DOHH2 (cell line): Measurements from ENCODE around the gene SH3D19.

Source experiments
- EZH2phosphoT487 ChIP-seq: fragments of 200-600 bp; sonication (generic); IDR thresholded peaks from 2 replicates; pipeline ENCODE4 v1.6.1; 2017; ENCODE audit warnings: borderline replicate concordance, mild to moderate bottlenecking, antibody characterized with exemption, low read length, moderate library complexity, mixed read lengths
- TF ChIP-seq, protein P1 (sequence below): fragments of 200-600 bp; sonication (generic); IDR thresholded peaks from one replicate; pipeline ENCODE4 v1.5.1; 2014; ENCODE audit warnings: antibody characterized with exemption, mild to moderate bottlenecking, low read depth, low read length; ENCODE audit not compliant: poor library complexity, severe bottlenecking

DNA sequence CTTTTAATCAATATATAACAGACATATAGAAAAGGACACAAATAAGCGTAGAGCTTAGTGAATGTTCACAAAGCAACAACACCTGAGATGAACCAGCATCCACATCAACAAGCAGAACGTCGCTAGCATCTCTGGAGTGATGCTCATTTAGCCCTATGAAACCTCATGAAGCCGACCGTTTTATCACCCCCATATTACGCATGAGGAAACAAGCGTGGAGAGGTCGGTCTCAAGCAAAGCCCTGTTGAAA lies 226.5 kb downstream of the SH3D19 start:
- TF ChIP-seq, protein P1, sequence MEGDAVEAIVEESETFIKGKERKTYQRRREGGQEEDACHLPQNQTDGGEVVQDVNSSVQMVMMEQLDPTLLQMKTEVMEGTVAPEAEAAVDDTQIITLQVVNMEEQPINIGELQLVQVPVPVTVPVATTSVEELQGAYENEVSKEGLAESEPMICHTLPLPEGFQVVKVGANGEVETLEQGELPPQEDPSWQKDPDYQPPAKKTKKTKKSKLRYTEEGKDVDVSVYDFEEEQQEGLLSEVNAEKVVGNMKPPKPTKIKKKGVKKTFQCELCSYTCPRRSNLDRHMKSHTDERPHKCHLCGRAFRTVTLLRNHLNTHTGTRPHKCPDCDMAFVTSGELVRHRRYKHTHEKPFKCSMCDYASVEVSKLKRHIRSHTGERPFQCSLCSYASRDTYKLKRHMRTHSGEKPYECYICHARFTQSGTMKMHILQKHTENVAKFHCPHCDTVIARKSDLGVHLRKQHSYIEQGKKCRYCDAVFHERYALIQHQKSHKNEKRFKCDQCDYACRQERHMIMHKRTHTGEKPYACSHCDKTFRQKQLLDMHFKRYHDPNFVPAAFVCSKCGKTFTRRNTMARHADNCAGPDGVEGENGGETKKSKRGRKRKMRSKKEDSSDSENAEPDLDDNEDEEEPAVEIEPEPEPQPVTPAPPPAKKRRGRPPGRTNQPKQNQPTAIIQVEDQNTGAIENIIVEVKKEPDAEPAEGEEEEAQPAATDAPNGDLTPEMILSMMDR, result no peak
- no peak for TF ChIP-seq EZH2phosphoT487
